Lower leg skin (tissue), 3 donors: ENCODE results near the gene SLC27A2.

Source experiments
- POLR2A ChIP-seq, 2 donors: fragments of 450-650 bp; IDR thresholded peaks; one replicate each; pipeline ENCODE4 v1.6.1; 2016 to 2017; ENCODE audit warnings: antibody characterized with exemption in 2 of 2, mild to moderate bottlenecking in 1 of 2, moderate library complexity in 1 of 2
- TF ChIP-seq, protein P1 (sequence below), 3 donors: fragments of 450-650 bp; IDR thresholded peaks; one replicate each; pipeline ENCODE4 v1.5.1; 2016; ENCODE audit warnings: antibody characterized with exemption in 3 of 3, mild to moderate bottlenecking in 3 of 3, moderate library complexity in 2 of 3

GRCh38 chr15:50257924-50258323 lies 75.9 kb downstream of the SLC27A2 start:
- TF ChIP-seq POLR2A (IDR thresholded peaks at IDR 0.05): no peak
- TF ChIP-seq, protein P1, sequence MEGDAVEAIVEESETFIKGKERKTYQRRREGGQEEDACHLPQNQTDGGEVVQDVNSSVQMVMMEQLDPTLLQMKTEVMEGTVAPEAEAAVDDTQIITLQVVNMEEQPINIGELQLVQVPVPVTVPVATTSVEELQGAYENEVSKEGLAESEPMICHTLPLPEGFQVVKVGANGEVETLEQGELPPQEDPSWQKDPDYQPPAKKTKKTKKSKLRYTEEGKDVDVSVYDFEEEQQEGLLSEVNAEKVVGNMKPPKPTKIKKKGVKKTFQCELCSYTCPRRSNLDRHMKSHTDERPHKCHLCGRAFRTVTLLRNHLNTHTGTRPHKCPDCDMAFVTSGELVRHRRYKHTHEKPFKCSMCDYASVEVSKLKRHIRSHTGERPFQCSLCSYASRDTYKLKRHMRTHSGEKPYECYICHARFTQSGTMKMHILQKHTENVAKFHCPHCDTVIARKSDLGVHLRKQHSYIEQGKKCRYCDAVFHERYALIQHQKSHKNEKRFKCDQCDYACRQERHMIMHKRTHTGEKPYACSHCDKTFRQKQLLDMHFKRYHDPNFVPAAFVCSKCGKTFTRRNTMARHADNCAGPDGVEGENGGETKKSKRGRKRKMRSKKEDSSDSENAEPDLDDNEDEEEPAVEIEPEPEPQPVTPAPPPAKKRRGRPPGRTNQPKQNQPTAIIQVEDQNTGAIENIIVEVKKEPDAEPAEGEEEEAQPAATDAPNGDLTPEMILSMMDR (IDR thresholded peaks at IDR 0.05): no peak
